ENCODE results near the gene WIZ. TPM values are rescaled to one million over a fixed set of nuclear protein-coding genes. Genes with fewer than 3 reads are reported as not detected.

WIZ gene
- total RNA-seq, 4 donors from 2014 or later: 23.0 to 48.5 (median 29.6) TPM

GRCh38 chr19:15448044-15448777 lies 1.5 kb downstream of the WIZ start:
- Histone ChIP-seq H3K9me3 (no peaks in the 10 kb centered on the region), H3K36me3 (no peaks in the 10 kb centered on the region), H3K4me3 (replicated peaks in 1 of 3) (no peak overlapping the region), H3K27ac (no peak overlapping the region), H3K27me3 (no peaks in the 10 kb centered on the region), H3K4me1 (peaks cover 14 to 16% of the 10 kb centered on the region in 2 donors)
- no peak for DNase-seq
- TF ChIP-seq POLR2A (IDR thresholded peaks at IDR 0.05) (no peak), CTCF (IDR thresholded peaks at IDR 0.05) (no peak)
- intact Hi-C loops (cut with DNase I): loop anchor here (2.0 kb wide), 1 partner anchor 15 kb away; no protein-coding TSS in a partner anchor
- 62 to 69% methylated on average over 12 to 14 of the region's 17 CpGs for WGBS, 2 donors

GRCh38 chr19:15447057-15447456 lies 2.7 kb downstream of the WIZ start:
- H3K4me3 ChIP-seq (replicated peaks in 1 of 3): no peak overlapping the region
- H3K27ac ChIP-seq: no peak overlapping the region
- H3K9me3 ChIP-seq: no peaks in the 10 kb centered on the region
- 85 to 87% methylated on average over 4 of the region's 4 CpGs for WGBS, 2 donors
- TF ChIP-seq CTCF (IDR thresholded peaks at IDR 0.05) (no peak), POLR2A (IDR thresholded peaks at IDR 0.05) (no peak)
- no peak for DNase-seq
- intact Hi-C loops (cut with DNase I): no loop called here
- H3K4me1 ChIP-seq: peaks cover 6 to 8% of the 10 kb centered on the region in 2 donors
- H3K36me3 ChIP-seq: no peaks in the 10 kb centered on the region
- H3K27me3 ChIP-seq: no peaks in the 10 kb centered on the region

- no peaks in the 10 kb centered on the region for H3K27me3 ChIP-seq
- H3K36me3 ChIP-seq: no peaks in the 10 kb centered on the region
- H3K9me3 ChIP-seq: no peaks in the 10 kb centered on the region
- no peak overlapping the region for H3K4me3 ChIP-seq (replicated peaks in 1 of 3)
- TF ChIP-seq CTCF (IDR thresholded peaks at IDR 0.05) (no peak), POLR2A (IDR thresholded peaks at IDR 0.05) (no peak)
- no peak for DNase-seq
- H3K27ac ChIP-seq: no peak overlapping the region
- H3K4me1 ChIP-seq: peaks cover 6 to 8% of the 10 kb centered on the region in 2 donors
- intact Hi-C loops (cut with DNase I): no loop called here
- WGBS, 2 donors: 84 to 86% methylated on average over 6 to 7 of the region's 7 CpGs
Observed at GRCh38 chr19:15445807-15446376, 3.9 kb downstream of the WIZ start.

- WGBS, 2 donors: 88 to 93% methylated on average over 7 to 8 of the region's 9 CpGs
- H3K4me3 ChIP-seq (replicated peaks in 1 of 3): no peak overlapping the region
- no peaks in the 10 kb centered on the region for H3K27me3 ChIP-seq
- H3K4me1 ChIP-seq: peaks cover 6 to 8% of the 10 kb centered on the region in 2 donors
- no peak overlapping the region for H3K27ac ChIP-seq
- TF ChIP-seq CTCF (IDR thresholded peaks at IDR 0.05) (no peak), POLR2A (IDR thresholded peaks at IDR 0.05) (no peak)
- H3K9me3 ChIP-seq: no peaks in the 10 kb centered on the region
- intact Hi-C loops (cut with DNase I): no loop called here
- DNase-seq: no peak
- H3K36me3 ChIP-seq: no peaks in the 10 kb centered on the region
Observed at GRCh38 chr19:15445227-15445605, 4.5 kb downstream of the WIZ start.

GRCh38 chr19:15444505-15445226 lies 5.1 kb downstream of the WIZ start:
- 83 to 94% methylated on average over 15 of the region's 15 CpGs for WGBS, 2 donors

More at GRCh38 chr19:15444505-15445226, 5.1 kb downstream of the WIZ start:
- H3K27ac ChIP-seq: no peak overlapping the region
- intact Hi-C loops (cut with DNase I): no loop called here
- no peak for DNase-seq
- TF ChIP-seq CTCF (IDR thresholded peaks at IDR 0.05) (no peak), POLR2A (IDR thresholded peaks at IDR 0.05) (no peak)
- H3K9me3 ChIP-seq: no peaks in the 10 kb centered on the region
- peaks cover 6 to 8% of the 10 kb centered on the region in 2 donors for H3K4me1 ChIP-seq
- H3K27me3 ChIP-seq: no peaks in the 10 kb centered on the region
- no peak overlapping the region for H3K4me3 ChIP-seq (replicated peaks in 1 of 3)
- H3K36me3 ChIP-seq: no peaks in the 10 kb centered on the region
